ENCODE results near the gene ZNF787.

The ZNF787 gene

GRCh38 chr19:56085571-56086275 lies 35.4 kb downstream of the ZNF787 start:
- DNase-seq, result no peak

- DNase-seq, result no peak
Observed at GRCh38 chr19:56084835-56085536, 36.1 kb downstream of the ZNF787 start.

GRCh38 chr19:56083668-56084067 lies 37.4 kb downstream of the ZNF787 start:
- no peak for DNase-seq

- DNase-seq, result no peak
Observed at GRCh38 chr19:56080669-56081401, 40.3 kb downstream of the ZNF787 start.

- DNase-seq, result no peak
Observed at GRCh38 chr19:56079609-56080008, 41.5 kb downstream of the ZNF787 start.

- no peak for DNase-seq
Observed at GRCh38 chr19:56076498-56076897, 44.6 kb downstream of the ZNF787 start.

- no peak for DNase-seq
Observed at GRCh38 chr19:56071151-56071550, 49.9 kb downstream of the ZNF787 start.

GRCh38 chr19:56069642-56070041 lies 51.5 kb downstream of the ZNF787 start:
- no peak for DNase-seq

- peak; percentile 23 for DNase-seq
Observed at GRCh38 chr19:56066152-56067023, 54.7 kb downstream of the ZNF787 start.

GRCh38 chr19:56053596-56053995 lies 67.5 kb downstream of the ZNF787 start:
- no peak for DNase-seq
